ENCODE measurements around the gene DEFB114.

Gene DEFB114

GRCh38 chr6:49935387-49935786, 28.6 kb downstream of the DEFB114 start:
- no peak for DNase-seq (ENCODE audit: low spot score)

DNA sequence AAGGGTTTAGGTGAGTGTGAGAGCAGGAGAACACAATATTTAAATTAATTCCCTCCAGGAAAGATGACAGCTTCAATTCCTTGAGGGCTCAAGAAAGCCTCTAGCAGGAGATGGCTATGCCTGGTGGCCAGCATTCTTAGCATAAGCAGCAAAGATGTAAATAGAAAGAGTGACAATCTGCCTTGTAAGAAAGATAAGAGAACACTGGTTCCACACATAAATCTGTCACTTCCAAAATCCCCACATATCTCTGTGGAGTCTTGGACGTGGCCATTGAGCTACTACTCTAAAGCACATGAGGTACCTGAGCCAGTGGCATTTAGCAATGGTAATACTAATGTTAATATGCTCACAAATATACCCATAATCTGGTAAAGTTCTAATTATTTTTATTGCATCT, 29.2 kb downstream of the DEFB114 start:
- DNase-seq (ENCODE audit: low spot score) = no peak

DNA sequence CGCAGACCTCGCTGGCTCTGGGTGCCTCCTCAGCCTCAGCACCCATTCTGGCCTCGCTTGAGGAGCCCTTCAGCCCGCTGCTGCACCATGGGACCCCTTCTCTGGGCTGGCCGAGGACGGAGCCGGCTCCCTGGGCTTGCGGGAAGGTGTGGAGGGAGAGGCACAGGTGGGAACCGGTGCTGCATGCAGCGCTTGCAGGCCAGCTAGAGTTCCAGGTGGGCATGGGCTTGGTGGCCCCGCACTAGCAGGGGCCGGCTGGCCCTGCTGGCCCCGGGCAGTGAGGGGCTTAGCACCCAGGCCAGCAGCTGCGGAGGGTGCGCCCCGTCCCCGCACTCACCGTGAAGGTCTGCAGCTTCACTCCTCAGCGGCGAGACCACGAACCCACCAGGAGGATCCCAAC, 30.4 kb downstream of the DEFB114 start:
- no peak for DNase-seq (ENCODE audit: low spot score)

DNA sequence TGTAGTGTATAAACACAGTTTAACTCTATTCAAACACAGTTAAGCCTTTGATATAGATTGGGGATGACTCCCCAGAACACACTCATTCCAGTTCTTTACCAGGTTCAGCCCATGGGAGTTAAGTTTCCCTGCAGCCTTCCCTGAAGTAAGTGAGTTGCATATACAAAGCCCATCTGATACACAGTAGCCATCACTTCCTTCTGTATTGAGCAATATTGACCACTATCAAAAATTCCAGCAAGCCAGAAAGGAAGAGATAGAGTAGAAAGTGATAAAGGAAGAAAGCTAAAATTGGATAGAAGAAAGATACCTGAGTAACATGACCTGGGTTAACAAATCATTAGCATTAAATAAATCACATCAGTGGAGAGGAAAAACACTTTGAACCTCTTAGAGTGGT, 34.6 kb downstream of the DEFB114 start:
- DNase-seq (ENCODE audit: low spot score) = no peak

GRCh38 chr6:49923826-49924225, 40.1 kb downstream of the DEFB114 start:
- DNase-seq (ENCODE audit: low spot score) = no peak

- no peak for DNase-seq (ENCODE audit: low spot score)
Measured at GRCh38 chr6:49919935-49920644, 43.9 kb downstream of the DEFB114 start.

- no peak for DNase-seq (ENCODE audit: low spot score)
Measured at GRCh38 chr6:49919261-49919660, 44.7 kb downstream of the DEFB114 start.

DNA sequence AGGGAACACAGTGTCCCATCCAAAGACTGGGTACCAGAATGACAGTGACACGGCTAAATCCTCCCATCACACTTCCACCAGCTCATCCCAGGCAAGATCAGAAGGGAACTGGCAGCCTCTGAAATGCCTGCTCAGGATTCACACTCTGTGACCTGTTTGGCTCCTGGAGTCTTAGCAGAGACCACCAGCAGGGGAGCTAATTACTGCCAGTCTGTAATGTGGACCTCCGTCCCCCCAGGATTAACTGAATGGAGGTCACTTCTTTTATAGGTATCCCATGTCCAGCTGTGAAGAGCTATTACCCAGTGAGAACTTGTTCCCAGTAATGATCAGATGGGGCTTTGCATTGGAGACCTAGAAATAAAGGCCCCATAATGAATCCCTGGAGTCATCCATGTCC, 45.2 kb downstream of the DEFB114 start:
- DNase-seq (ENCODE audit: low spot score) = peak; percentile 54

DNA sequence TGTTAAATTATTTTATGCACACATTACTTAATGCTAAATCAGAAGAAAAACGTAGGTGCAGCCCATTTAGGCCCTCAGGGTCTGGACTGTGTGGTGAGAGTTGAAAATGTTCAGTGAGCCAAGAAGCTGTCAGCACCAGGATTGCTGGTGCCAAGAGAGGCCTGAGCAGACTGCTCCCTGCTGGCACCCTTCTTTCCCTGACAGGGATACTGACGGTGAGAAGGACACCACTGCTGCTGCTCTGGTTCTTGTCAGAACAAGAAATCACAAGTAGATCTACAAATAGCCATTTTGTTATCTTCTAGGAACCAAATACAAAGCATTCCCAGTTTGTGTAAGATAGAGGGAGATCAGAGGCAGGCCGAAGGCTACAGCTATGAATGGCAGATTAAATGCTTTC, 48.9 kb downstream of the DEFB114 start:
- DNase-seq (ENCODE audit: low spot score) = peak; percentile 52

- no peak for DNase-seq (ENCODE audit: low spot score)
Measured at GRCh38 chr6:49913636-49914375, 50.2 kb downstream of the DEFB114 start.

GRCh38 chr6:49912196-49912595, 51.8 kb downstream of the DEFB114 start:
- no peak for DNase-seq (ENCODE audit: low spot score)

DNA sequence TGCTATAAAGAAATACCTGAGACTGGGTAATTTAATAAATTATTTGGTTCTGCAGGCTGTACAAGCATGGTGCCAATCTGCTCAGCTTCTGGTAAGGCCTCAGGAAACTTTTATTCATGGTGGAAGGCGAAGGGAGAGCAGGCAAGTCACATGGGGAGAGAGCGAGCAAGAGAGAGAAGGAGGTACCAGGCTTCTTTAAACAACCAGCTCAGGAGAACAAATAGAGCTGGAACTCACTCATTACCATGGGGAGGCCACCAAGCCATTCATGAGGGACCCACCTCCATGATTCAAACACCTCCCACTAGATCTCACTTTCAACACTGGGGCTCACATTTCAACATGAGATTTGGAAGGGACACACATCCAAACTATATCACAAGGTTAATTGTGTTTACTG, 52.7 kb downstream of the DEFB114 start:
- no peak for DNase-seq (ENCODE audit: low spot score)

All from ecto neural progenitor cell (in vitro differentiated cells).